Large intestine (tissue), 3 donors: ENCODE results near the gene RFWD3. TPM values are rescaled to one million over a fixed set of nuclear protein-coding genes. Genes with fewer than 3 reads are reported as not detected.

Experiments used
- DNase-seq, 2 donors: peaks; one replicate each; pipeline versions ENCODE4 v3.0.0 to v3.0.0-alpha.2; 2013
- H3K27ac ChIP-seq: one replicate; pipeline ENCODE4 v1.5.1; 2013; ENCODE audit warnings: low read length
- H3K27me3 ChIP-seq: 2 replicates; pipeline ENCODE4 v1.6.1; 2013; ENCODE audit warnings: low read length; ENCODE audit not compliant: control insufficient read depth, insufficient read depth
- H3K36me3 ChIP-seq: 2 replicates; pipeline ENCODE4 v1.6.1; 2013; ENCODE audit warnings: low read length; ENCODE audit not compliant: control insufficient read depth, insufficient read depth
- H3K4me1 ChIP-seq: one replicate; pipeline ENCODE4 v1.6.1; 2013; ENCODE audit warnings: low read length; ENCODE audit not compliant: control insufficient read depth, insufficient read depth
- H3K4me3 ChIP-seq: one replicate; pipeline ENCODE4 v1.5.1; 2013; ENCODE audit warnings: low read length
- H3K9me3 ChIP-seq: one replicate; pipeline ENCODE4 v1.6.1; 2013; ENCODE audit warnings: mild to moderate bottlenecking, low read depth, low read length, moderate library complexity; ENCODE audit not compliant: control insufficient read depth
- WGBS: methylation state at CpG from one replicate; pipeline ENCODE4 v1.1.5; 2013; ENCODE audit warnings: low lambda C conversion rate; ENCODE audit not compliant: insufficient coverage; 5-methylcytosine and 5-hydroxymethylcytosine counted together
- polyA plus RNA-seq: library from polyadenylated mRNA; unstranded; fragments of 120-200 nt; gene quantifications from one replicate; pipeline ENCODE4 v1.2.1, GENCODE V29; 2013

Gene RFWD3
- polyA plus RNA-seq, 1 donor = 19.7 TPM

- 89% methylated on average over 3 of the region's 6 CpGs for whole genome bisulfite sequencing
- no peaks in the 10 kb centered on the region for H3K27me3 ChIP-seq
- no peak overlapping the region for H3K27ac ChIP-seq
- DNase-seq = no peak
- no peaks in the 10 kb centered on the region for H3K9me3 ChIP-seq
- H3K4me3 ChIP-seq = no peak overlapping the region
- H3K36me3 ChIP-seq = peaks cover 51% of the 10 kb centered on the region
- H3K4me1 ChIP-seq = no peaks in the 10 kb centered on the region
Measured at GRCh38 chr16:74650966-74651567, 15.6 kb downstream of the RFWD3 start.

GRCh38 chr16:74649839-74650504, 16.7 kb downstream of the RFWD3 start:
- H3K36me3 ChIP-seq = peaks cover 57% of the 10 kb centered on the region
- whole genome bisulfite sequencing = 60% methylated on average over 1 of the region's 1 CpG

GRCh38 chr16:74641969-74642368, 24.7 kb downstream of the RFWD3 start:
- whole genome bisulfite sequencing = 100% methylated on average over 1 of the region's 8 CpGs
- H3K4me1 ChIP-seq = peaks cover 2% of the 10 kb centered on the region
- no peaks in the 10 kb centered on the region for H3K9me3 ChIP-seq
- DNase-seq = no peak
- peaks cover 38% of the 10 kb centered on the region for H3K36me3 ChIP-seq
- no peaks in the 10 kb centered on the region for H3K27me3 ChIP-seq
- H3K4me3 ChIP-seq = no peak overlapping the region
- no peak overlapping the region for H3K27ac ChIP-seq

More at GRCh38 chr16:74649839-74650504, 16.7 kb downstream of the RFWD3 start:
- Histone ChIP-seq H3K4me1 (no peaks in the 10 kb centered on the region), H3K4me3 (no peak overlapping the region), H3K9me3 (no peaks in the 10 kb centered on the region), H3K27me3 (no peaks in the 10 kb centered on the region), H3K27ac (no peak overlapping the region)
- DNase-seq = no peak

GRCh38 chr16:74637742-74638453, 28.8 kb downstream of the RFWD3 start:
- Histone ChIP-seq H3K27ac (no peak overlapping the region), H3K4me1 (peaks cover 9% of the 10 kb centered on the region)
- 40% methylated on average over 2 of the region's 7 CpGs for WGBS

GRCh38 chr16:74635303-74635702, 31.4 kb downstream of the RFWD3 start:
- H3K9me3 ChIP-seq = no peaks in the 10 kb centered on the region
- peaks cover 37% of the 10 kb centered on the region for H3K36me3 ChIP-seq
- peaks cover 9% of the 10 kb centered on the region for H3K4me1 ChIP-seq
- no peaks in the 10 kb centered on the region for H3K27me3 ChIP-seq
- DNase-seq = peak in 1 of 2 donors; percentile 30
- no peak overlapping the region for H3K27ac ChIP-seq
- WGBS = no CpG with 5 or more reads among the region's 5 CpGs
- H3K4me3 ChIP-seq = no peak overlapping the region

More at GRCh38 chr16:74637742-74638453, 28.8 kb downstream of the RFWD3 start:
- DNase-seq = no peak
- Histone ChIP-seq H3K4me3 (no peak overlapping the region), H3K36me3 (peaks cover 26% of the 10 kb centered on the region), H3K27me3 (no peaks in the 10 kb centered on the region), H3K9me3 (no peaks in the 10 kb centered on the region)

- no peaks in the 10 kb centered on the region for H3K27me3 ChIP-seq
- H3K27ac ChIP-seq = no peak overlapping the region
- no CpG with 5 or more reads among the region's 7 CpGs for WGBS
- H3K36me3 ChIP-seq = peaks cover 44% of the 10 kb centered on the region
- no peak overlapping the region for H3K4me3 ChIP-seq
- no peak for DNase-seq
- no peaks in the 10 kb centered on the region for H3K9me3 ChIP-seq
- H3K4me1 ChIP-seq = peaks cover 7% of the 10 kb centered on the region
Measured at GRCh38 chr16:74633686-74634085, 33.0 kb downstream of the RFWD3 start.

- no peak overlapping the region for H3K27ac ChIP-seq
- no peak for DNase-seq
Measured at GRCh38 chr16:74627506-74628220, 39.0 kb downstream of the RFWD3 start.

GRCh38 chr16:74626741-74627416, 39.8 kb downstream of the RFWD3 start:
- Histone ChIP-seq H3K4me1 (no peaks in the 10 kb centered on the region), H3K27me3 (no peaks in the 10 kb centered on the region), H3K4me3 (no peak overlapping the region), H3K27ac (no peak overlapping the region), H3K36me3 (peaks cover 81% of the 10 kb centered on the region), H3K9me3 (no peaks in the 10 kb centered on the region)
- DNase-seq = no peak
- WGBS = no CpG with 5 or more reads among the region's 1 CpG

More at GRCh38 chr16:74627506-74628220, 39.0 kb downstream of the RFWD3 start:
- Histone ChIP-seq H3K27me3 (no peaks in the 10 kb centered on the region), H3K36me3 (peaks cover 80% of the 10 kb centered on the region), H3K4me1 (no peaks in the 10 kb centered on the region), H3K4me3 (no peak overlapping the region), H3K9me3 (no peaks in the 10 kb centered on the region)
- WGBS = no CpG with 5 or more reads among the region's 6 CpGs

GRCh38 chr16:74625500-74626350, 41.0 kb downstream of the RFWD3 start:
- 100% methylated on average over 2 of the region's 14 CpGs for WGBS
- H3K27ac ChIP-seq = no peak overlapping the region
- peaks cover 81% of the 10 kb centered on the region for H3K36me3 ChIP-seq
- no peaks in the 10 kb centered on the region for H3K4me1 ChIP-seq
- no peaks in the 10 kb centered on the region for H3K27me3 ChIP-seq
- no peak overlapping the region for H3K4me3 ChIP-seq
- no peak for DNase-seq
- H3K9me3 ChIP-seq = no peaks in the 10 kb centered on the region
